NB4 (cell line): Measurements from ENCODE around the gene TMEM123.

Experiments
- POLR2A ChIP-seq: IDR thresholded peaks from 2 replicates; pipeline ENCODE4 v1.6.1; 2011; ENCODE audit warnings: mild to moderate bottlenecking; ENCODE audit not compliant: insufficient read length; ENCODE audit errors: extremely low read depth
- TF ChIP-seq, protein P1 (sequence below): IDR thresholded peaks from 2 replicates; pipeline ENCODE4 v1.6.1; 2011; ENCODE audit warnings: low read depth, low read length
- TF ChIP-seq, protein P2 (sequence below): IDR thresholded peaks from one replicate; pipeline ENCODE4 v1.5.1; 2012; ENCODE audit warnings: low read depth, low read length

DNA sequence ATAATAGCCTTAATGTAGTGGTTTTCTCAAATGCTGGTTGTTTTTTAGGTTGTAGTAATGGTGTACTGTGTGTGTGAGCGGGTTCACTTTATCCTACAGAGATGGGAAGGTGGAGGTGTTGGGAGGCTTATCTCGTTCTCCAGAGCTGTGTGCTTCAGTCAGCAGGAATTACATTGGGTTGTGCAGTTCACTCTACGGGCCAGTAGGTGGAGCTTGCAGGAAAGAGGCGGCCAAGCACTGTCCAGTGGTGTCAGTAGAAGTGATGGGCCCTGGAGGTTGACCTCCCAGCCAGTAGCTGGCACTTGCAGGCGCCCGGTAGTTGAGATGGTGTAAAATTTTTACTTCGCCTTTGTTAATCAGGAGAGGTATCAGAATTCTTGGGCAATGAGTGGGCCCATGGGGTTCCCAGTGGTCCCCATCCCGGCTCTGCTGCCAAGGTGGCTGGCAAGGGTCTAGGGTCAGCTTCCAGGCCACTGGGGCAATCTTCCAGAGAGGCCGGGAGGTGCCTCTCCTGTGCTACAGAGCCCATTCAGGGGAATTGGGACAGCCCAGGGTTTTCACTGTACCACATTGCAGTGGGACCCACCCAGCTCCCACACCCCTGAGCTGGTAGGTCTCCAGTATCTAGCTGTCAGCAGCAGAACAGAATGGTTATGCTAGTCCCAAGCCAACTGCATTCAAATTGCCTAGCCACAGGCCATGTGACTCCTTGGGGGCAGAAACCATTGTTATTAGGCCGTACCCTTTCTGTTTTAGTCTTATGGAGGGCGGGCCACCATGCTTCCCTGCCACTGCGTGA is 61.7 kb downstream of the TMEM123 start:
- TF ChIP-seq, protein P1, sequence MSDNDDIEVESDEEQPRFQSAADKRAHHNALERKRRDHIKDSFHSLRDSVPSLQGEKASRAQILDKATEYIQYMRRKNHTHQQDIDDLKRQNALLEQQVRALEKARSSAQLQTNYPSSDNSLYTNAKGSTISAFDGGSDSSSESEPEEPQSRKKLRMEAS: no peak
- TF ChIP-seq, protein P2, sequence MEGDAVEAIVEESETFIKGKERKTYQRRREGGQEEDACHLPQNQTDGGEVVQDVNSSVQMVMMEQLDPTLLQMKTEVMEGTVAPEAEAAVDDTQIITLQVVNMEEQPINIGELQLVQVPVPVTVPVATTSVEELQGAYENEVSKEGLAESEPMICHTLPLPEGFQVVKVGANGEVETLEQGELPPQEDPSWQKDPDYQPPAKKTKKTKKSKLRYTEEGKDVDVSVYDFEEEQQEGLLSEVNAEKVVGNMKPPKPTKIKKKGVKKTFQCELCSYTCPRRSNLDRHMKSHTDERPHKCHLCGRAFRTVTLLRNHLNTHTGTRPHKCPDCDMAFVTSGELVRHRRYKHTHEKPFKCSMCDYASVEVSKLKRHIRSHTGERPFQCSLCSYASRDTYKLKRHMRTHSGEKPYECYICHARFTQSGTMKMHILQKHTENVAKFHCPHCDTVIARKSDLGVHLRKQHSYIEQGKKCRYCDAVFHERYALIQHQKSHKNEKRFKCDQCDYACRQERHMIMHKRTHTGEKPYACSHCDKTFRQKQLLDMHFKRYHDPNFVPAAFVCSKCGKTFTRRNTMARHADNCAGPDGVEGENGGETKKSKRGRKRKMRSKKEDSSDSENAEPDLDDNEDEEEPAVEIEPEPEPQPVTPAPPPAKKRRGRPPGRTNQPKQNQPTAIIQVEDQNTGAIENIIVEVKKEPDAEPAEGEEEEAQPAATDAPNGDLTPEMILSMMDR: peak; percentile 92
- no peak for TF ChIP-seq POLR2A
